Measurements from ENCODE around the gene MARK2.
A peak's percentile ranks its signal among the peaks of the same experiment; 100 is the strongest.

The MARK2 gene

GRCh38 chr11:63813563-63814382, 25.1 kb upstream of the MARK2 start:
- DNase-seq (ENCODE audit: extremely low read depth, insufficient read length) = peak; percentile 64

GRCh38 chr11:63814383-63814736, 24.6 kb upstream of the MARK2 start:
- Histone ChIP-seq H3K4me3 (replicated peaks; ENCODE audit: low read depth, low read length) (peak overlapping the region; percentile 91), H3K27me3 (replicated peaks; ENCODE audit: control insufficient read depth, insufficient read depth, low read length) (no peaks in the 10 kb centered on the region), H3K36me3 (ENCODE audit: control insufficient read depth, insufficient read depth, low read length) (peaks cover 19% of the 10 kb centered on the region)
- no peak for TF ChIP-seq CTCF (IDR thresholded peaks at IDR 0.05; ENCODE audit: insufficient read depth, low read length, poor library complexity, severe bottlenecking)
- DNase-seq (ENCODE audit: extremely low read depth, insufficient read length) = no peak

More at GRCh38 chr11:63813563-63814382, 25.1 kb upstream of the MARK2 start:
- H3K4me3 ChIP-seq (replicated peaks; ENCODE audit: low read depth, low read length) = peak overlapping the region; percentile 91
- H3K27me3 ChIP-seq (replicated peaks; ENCODE audit: control insufficient read depth, insufficient read depth, low read length) = no peaks in the 10 kb centered on the region
- peaks cover 19% of the 10 kb centered on the region for H3K36me3 ChIP-seq (ENCODE audit: control insufficient read depth, insufficient read depth, low read length)
- no peak for TF ChIP-seq CTCF (IDR thresholded peaks at IDR 0.05; ENCODE audit: insufficient read depth, low read length, poor library complexity, severe bottlenecking)

GRCh38 chr11:63816166-63816565, 22.7 kb upstream of the MARK2 start:
- Histone ChIP-seq H3K36me3 (ENCODE audit: control insufficient read depth, insufficient read depth, low read length) (peaks cover 26% of the 10 kb centered on the region), H3K4me3 (replicated peaks; ENCODE audit: low read depth, low read length) (no peak overlapping the region), H3K27me3 (replicated peaks; ENCODE audit: control insufficient read depth, insufficient read depth, low read length) (no peaks in the 10 kb centered on the region)
- TF ChIP-seq CTCF (IDR thresholded peaks at IDR 0.05; ENCODE audit: insufficient read depth, low read length, poor library complexity, severe bottlenecking) = no peak
- no peak for DNase-seq (ENCODE audit: extremely low read depth, insufficient read length)

GRCh38 chr11:63816732-63817131, 22.2 kb upstream of the MARK2 start:
- H3K36me3 ChIP-seq (ENCODE audit: control insufficient read depth, insufficient read depth, low read length) = peaks cover 31% of the 10 kb centered on the region

GRCh38 chr11:63817758-63818498, 21.0 kb upstream of the MARK2 start:
- Histone ChIP-seq H3K36me3 (ENCODE audit: control insufficient read depth, insufficient read depth, low read length) (peaks cover 32% of the 10 kb centered on the region), H3K27me3 (replicated peaks; ENCODE audit: control insufficient read depth, insufficient read depth, low read length) (no peaks in the 10 kb centered on the region), H3K4me3 (replicated peaks; ENCODE audit: low read depth, low read length) (no peak overlapping the region)
- TF ChIP-seq CTCF (IDR thresholded peaks at IDR 0.05; ENCODE audit: insufficient read depth, low read length, poor library complexity, severe bottlenecking) = no peak
- no peak for DNase-seq (ENCODE audit: extremely low read depth, insufficient read length)

More at GRCh38 chr11:63816732-63817131, 22.2 kb upstream of the MARK2 start:
- no peak for DNase-seq (ENCODE audit: extremely low read depth, insufficient read length)
- Histone ChIP-seq H3K4me3 (replicated peaks; ENCODE audit: low read depth, low read length) (no peak overlapping the region), H3K27me3 (replicated peaks; ENCODE audit: control insufficient read depth, insufficient read depth, low read length) (no peaks in the 10 kb centered on the region)
- TF ChIP-seq CTCF (IDR thresholded peaks at IDR 0.05; ENCODE audit: insufficient read depth, low read length, poor library complexity, severe bottlenecking) = no peak
